Osteocyte (in vitro differentiated cells): ENCODE data around the gene SSPN. TPM values are rescaled to one million over a fixed set of nuclear protein-coding genes. Genes with fewer than 3 reads are reported as not detected.

Experiments used
- DNase-seq: peaks from one replicate; pipeline ENCODE4 v3.0.0; 2021; ENCODE audit warnings: mixed read lengths; ENCODE audit not compliant: unreplicated experiment; ENCODE audit errors: extremely low spot score
- H3K27ac Mint-ChIP-seq: one replicate; pipeline ENCODE4 v1.8.0; 2021; ENCODE audit warnings: mild to moderate bottlenecking, mixed read lengths; ENCODE audit not compliant: unreplicated experiment
- H3K27me3 Mint-ChIP-seq: one replicate; pipeline ENCODE4 v1.8.0; 2021; ENCODE audit warnings: mixed read lengths; ENCODE audit not compliant: unreplicated experiment
- H3K36me3 Mint-ChIP-seq: one replicate; pipeline ENCODE4 v1.8.0; 2021; ENCODE audit warnings: mixed read lengths; ENCODE audit not compliant: unreplicated experiment
- H3K4me1 Mint-ChIP-seq: one replicate; pipeline ENCODE4 v1.8.0; 2021; ENCODE audit warnings: mixed read lengths; ENCODE audit not compliant: unreplicated experiment
- H3K4me3 Mint-ChIP-seq: one replicate; pipeline ENCODE4 v1.8.0; 2021; ENCODE audit warnings: mild to moderate bottlenecking, moderate library complexity, mixed read lengths; ENCODE audit not compliant: unreplicated experiment
- H3K9me3 Mint-ChIP-seq: one replicate; pipeline ENCODE4 v1.8.0; 2021; ENCODE audit warnings: mixed read lengths; ENCODE audit not compliant: unreplicated experiment
- total RNA-seq: library from RNA; stranded (reverse); gene quantifications from 2 replicates; pipeline ENCODE4 v1.2.1, GENCODE V29; 2021
- TF ChIP-seq, protein P1 (sequence below): fragments of 200-600 bp; sonication (generic); IDR thresholded peaks from 2 replicates; pipeline ENCODE4 v1.5.0; 2021; ENCODE audit warnings: antibody characterized with exemption, mild to moderate bottlenecking, moderate library complexity

SSPN gene
- total RNA-seq, 1 donor from 2014 or later = 19.2 TPM

DNA sequence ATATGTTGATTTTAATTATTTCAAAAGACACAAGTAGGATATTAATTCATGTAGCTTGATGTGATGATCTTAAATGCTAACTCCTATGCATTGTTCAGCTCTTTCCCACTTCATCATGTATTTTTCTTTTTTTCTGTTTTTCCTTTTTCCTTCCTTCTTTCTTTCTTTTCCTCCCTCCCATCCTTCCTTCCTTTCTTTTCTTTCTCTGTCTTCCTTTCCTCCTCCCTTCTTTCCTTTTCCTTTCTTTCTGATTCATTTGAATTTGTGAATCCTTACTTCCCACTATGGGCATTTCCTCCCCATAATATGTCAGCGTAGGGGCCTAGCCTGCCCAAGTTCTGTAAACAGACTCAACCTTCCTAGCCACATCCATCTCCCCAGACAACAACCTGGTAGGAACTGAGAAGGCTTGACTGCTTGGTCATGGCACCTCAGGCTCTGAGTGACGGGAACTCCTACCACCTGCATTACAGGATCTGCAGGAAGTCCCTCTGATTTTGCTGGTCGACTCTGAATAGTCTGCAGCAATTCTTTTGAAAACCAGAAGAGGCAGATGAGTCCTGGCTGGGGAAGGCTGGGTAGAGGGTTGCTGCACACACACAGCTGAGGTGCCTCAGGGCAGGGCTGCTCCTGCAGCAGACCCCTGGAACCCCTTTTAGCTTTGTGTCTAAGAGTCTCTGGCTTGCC, 37.2 kb upstream of the SSPN start:
- peaks cover 2% of the 10 kb centered on the region for H3K27me3 Mint-ChIP-seq
- no peak overlapping the region for H3K27ac Mint-ChIP-seq
- no peak overlapping the region for H3K4me3 Mint-ChIP-seq
- H3K4me1 Mint-ChIP-seq = peaks cover 15% of the 10 kb centered on the region
- DNase-seq = no peak
- no peaks in the 10 kb centered on the region for H3K9me3 Mint-ChIP-seq
- no peaks in the 10 kb centered on the region for H3K36me3 Mint-ChIP-seq
- TF ChIP-seq, protein P1, sequence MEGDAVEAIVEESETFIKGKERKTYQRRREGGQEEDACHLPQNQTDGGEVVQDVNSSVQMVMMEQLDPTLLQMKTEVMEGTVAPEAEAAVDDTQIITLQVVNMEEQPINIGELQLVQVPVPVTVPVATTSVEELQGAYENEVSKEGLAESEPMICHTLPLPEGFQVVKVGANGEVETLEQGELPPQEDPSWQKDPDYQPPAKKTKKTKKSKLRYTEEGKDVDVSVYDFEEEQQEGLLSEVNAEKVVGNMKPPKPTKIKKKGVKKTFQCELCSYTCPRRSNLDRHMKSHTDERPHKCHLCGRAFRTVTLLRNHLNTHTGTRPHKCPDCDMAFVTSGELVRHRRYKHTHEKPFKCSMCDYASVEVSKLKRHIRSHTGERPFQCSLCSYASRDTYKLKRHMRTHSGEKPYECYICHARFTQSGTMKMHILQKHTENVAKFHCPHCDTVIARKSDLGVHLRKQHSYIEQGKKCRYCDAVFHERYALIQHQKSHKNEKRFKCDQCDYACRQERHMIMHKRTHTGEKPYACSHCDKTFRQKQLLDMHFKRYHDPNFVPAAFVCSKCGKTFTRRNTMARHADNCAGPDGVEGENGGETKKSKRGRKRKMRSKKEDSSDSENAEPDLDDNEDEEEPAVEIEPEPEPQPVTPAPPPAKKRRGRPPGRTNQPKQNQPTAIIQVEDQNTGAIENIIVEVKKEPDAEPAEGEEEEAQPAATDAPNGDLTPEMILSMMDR = no peak

DNA sequence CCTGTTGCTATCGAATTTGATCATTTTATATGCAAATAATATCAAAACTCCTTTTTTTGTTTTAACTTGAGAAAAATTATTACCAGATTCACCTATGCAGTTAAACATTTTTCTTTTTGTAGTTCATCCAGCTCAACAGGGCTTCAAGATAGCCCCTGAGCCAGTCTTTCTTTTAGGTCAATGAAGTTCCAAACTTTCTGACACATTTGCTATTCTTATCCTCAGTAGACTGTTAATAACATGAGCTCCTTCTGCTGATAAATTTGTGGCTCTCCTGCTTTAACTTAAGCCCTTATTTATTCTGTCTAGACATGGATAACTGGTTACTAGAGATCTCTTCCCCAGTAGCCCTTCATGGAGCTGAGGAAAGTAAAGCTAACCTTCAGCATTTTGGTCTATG, 33.2 kb upstream of the SSPN start:
- Mint-ChIP-seq H3K4me1 (no peaks in the 10 kb centered on the region), H3K36me3 (no peaks in the 10 kb centered on the region)
- TF ChIP-seq, protein P1 = no peak

DNA sequence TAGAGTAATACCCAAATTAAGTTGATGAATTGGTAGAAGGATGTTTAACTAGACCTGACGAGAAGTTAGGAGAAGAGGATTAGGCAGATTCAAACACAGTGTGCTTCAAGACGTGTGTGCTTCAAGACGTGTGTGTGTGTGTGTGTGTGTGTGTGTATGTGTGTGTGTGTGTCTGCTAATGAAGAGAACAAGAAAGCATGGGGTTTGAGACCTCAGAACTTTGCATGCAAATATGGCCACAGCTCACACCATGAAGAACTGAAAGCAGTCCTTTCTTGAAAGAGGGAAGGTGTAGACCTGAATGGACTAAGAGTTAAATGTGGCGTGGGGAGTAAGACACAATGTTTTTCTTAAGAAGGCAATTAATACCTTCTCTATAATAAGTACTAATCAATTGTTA, 32.5 kb upstream of the SSPN start:
- peaks cover 2% of the 10 kb centered on the region for H3K27me3 Mint-ChIP-seq
- TF ChIP-seq, protein P1 = no peak
- no peaks in the 10 kb centered on the region for H3K4me1 Mint-ChIP-seq
- H3K36me3 Mint-ChIP-seq = no peaks in the 10 kb centered on the region
- no peak overlapping the region for H3K4me3 Mint-ChIP-seq
- H3K9me3 Mint-ChIP-seq = no peaks in the 10 kb centered on the region
- no peak overlapping the region for H3K27ac Mint-ChIP-seq
- DNase-seq = no peak

More for the DNA sequence above, 33.2 kb upstream of the SSPN start:
- Mint-ChIP-seq H3K9me3 (no peaks in the 10 kb centered on the region), H3K27ac (no peak overlapping the region), H3K27me3 (peaks cover 2% of the 10 kb centered on the region), H3K4me3 (no peak overlapping the region)
- no peak for DNase-seq

DNA sequence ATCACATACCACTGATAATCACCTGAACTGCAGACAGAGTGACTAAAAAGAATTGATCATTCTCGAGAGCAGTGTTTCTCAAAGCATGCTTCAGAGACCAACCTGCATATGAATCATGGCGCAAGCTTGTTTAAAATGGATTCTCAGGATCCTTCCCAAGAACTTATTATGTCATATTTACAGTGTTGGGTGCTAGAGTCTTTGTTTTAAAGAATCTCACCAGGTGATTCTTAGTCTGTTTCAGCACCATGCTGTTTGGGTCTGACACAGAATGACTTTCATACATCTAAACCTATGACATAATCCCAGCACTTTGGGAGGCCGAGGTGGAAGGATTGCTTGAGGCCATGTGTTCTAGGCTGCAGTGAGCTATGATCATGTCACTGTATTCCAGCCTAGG, 31.3 kb upstream of the SSPN start:
- H3K27me3 Mint-ChIP-seq = peaks cover 5% of the 10 kb centered on the region
- no peaks in the 10 kb centered on the region for H3K4me1 Mint-ChIP-seq
- no peak overlapping the region for H3K27ac Mint-ChIP-seq
- no peak overlapping the region for H3K4me3 Mint-ChIP-seq
- H3K9me3 Mint-ChIP-seq = no peaks in the 10 kb centered on the region
- TF ChIP-seq, protein P1 = no peak
- no peaks in the 10 kb centered on the region for H3K36me3 Mint-ChIP-seq
- DNase-seq = no peak

DNA sequence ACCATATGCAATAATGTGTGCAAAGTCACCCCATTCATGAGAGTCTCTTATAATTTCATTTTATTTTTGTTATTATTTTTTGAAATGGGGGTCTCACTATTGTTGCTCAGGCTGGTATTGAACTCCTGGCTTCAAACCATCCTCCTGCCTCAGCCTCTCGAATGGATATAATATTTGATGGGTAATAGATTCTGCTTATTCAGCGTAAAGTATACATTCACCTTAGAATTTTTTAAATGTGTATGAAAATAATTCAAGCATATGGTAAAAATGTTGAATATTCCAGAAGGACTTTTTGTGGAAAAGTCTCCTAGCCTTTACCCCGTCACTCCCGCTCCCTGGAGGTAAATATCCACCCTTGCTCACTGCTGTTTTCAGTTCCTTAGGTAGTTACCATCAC, 23.4 kb upstream of the SSPN start:
- H3K9me3 Mint-ChIP-seq = no peaks in the 10 kb centered on the region
- H3K4me3 Mint-ChIP-seq = no peak overlapping the region
- no peaks in the 10 kb centered on the region for H3K4me1 Mint-ChIP-seq
- peaks cover 21% of the 10 kb centered on the region for H3K27me3 Mint-ChIP-seq
- TF ChIP-seq, protein P1 = no peak
- no peak overlapping the region for H3K27ac Mint-ChIP-seq
- peaks cover 2% of the 10 kb centered on the region for H3K36me3 Mint-ChIP-seq
- no peak for DNase-seq
